HepG2 (cell line): Measurements from ENCODE around the gene ATL2. TPM values are rescaled to one million over a fixed set of nuclear protein-coding genes. Genes with fewer than 3 reads are reported as not detected.

Experiments used
- AHR ChIP-seq: IDR thresholded peaks from 2 replicates; pipeline ENCODE4 v1.6.1; 2018; ENCODE audit warnings: missing genetic modification reagents, missing compliant biosample characterization
- ATRX ChIP-seq: sonication (generic); formaldehyde crosslinking; IDR thresholded peaks from 2 replicates; pipeline ENCODE4 v1.4.0; 2020; ENCODE audit warnings: missing genetic modification reagents, borderline replicate concordance
- CENPBD1 ChIP-seq: sonication (generic); formaldehyde crosslinking; IDR thresholded peaks from 2 replicates; pipeline ENCODE4 v1.8.0; 2022; ENCODE audit warnings: missing genetic modification reagents, low read depth, mild to moderate bottlenecking, borderline replicate concordance
- CHCHD3 ChIP-seq: sonication (generic); formaldehyde crosslinking; IDR thresholded peaks from 2 replicates; pipeline ENCODE4 v1.8.0; 2022; ENCODE audit warnings: mild to moderate bottlenecking, missing genetic modification reagents, moderate library complexity
- CREB1 ChIP-seq, 2 experiments: fragments of 450-650 bp in 1 of 2; IDR thresholded peaks; 2 replicates each; pipeline ENCODE4 v1.6.1; 2016 to 2017; ENCODE audit warnings: control low read depth in 1 of 2, mild to moderate bottlenecking in 1 of 2, missing compliant biosample characterization in 1 of 2, missing genetic modification characterization in 1 of 2
- ELF4 ChIP-seq: sonication (generic); formaldehyde crosslinking; IDR thresholded peaks from 2 replicates; pipeline ENCODE4 v1.5.0; 2020; ENCODE audit warnings: missing genetic modification reagents, mild to moderate bottlenecking, moderate library complexity, borderline replicate concordance
- GLI4 ChIP-seq: sonication (generic); formaldehyde crosslinking; IDR thresholded peaks from 2 replicates; pipeline ENCODE4 v1.5.1; 2020; ENCODE audit warnings: missing genetic modification reagents, mild to moderate bottlenecking, moderate library complexity, borderline replicate concordance
- HDAC1 ChIP-seq: sonication (generic); formaldehyde crosslinking; IDR thresholded peaks from 2 replicates; pipeline ENCODE4 v1.5.1; 2020; ENCODE audit warnings: mild to moderate bottlenecking, missing genetic modification reagents
- HMGXB4 ChIP-seq, 2 experiments: sonication (generic) in 1 of 2; formaldehyde crosslinking in 1 of 2; IDR thresholded peaks; 2 replicates each; pipeline versions ENCODE4 v1.4.0 to v1.6.1; 2018 to 2020; ENCODE audit warnings: missing genetic modification reagents in 2 of 2, borderline replicate concordance in 1 of 2, low read depth in 1 of 2, mild to moderate bottlenecking in 1 of 2, missing biosample characterization in 1 of 2
- JUND ChIP-seq: sonication (generic); formaldehyde crosslinking; IDR thresholded peaks from 2 replicates; pipeline ENCODE4 v1.8.0; 2022; ENCODE audit warnings: mild to moderate bottlenecking, missing genetic modification reagents
- KLF9 ChIP-seq: IDR thresholded peaks from 2 replicates; pipeline ENCODE4 v1.6.1; 2016; ENCODE audit warnings: low read depth
- MAFK ChIP-seq, 2 experiments: IDR thresholded peaks in 1 of 2; conservative IDR thresholded peaks in 1 of 2; 2 replicates each; pipeline ENCODE4 v1.6.1; 2011; ENCODE audit warnings: improper control_type of control experiment in 2 of 2, low read length in 2 of 2
- NR2F1 ChIP-seq, 2 experiments: fragments of 450-650 bp in 1 of 2; formaldehyde crosslinking in 1 of 2; IDR thresholded peaks; 2 replicates each; pipeline versions ENCODE4 v1.5.0 to v1.6.1; 2016 to 2020; ENCODE audit warnings: mild to moderate bottlenecking in 1 of 2, missing compliant biosample characterization in 1 of 2, missing genetic modification reagents in 1 of 2, moderate library complexity in 1 of 2
- RBAK ChIP-seq: sonication (generic); formaldehyde crosslinking; IDR thresholded peaks from 2 replicates; pipeline ENCODE4 v1.5.1; 2020; ENCODE audit warnings: mild to moderate bottlenecking, missing genetic modification reagents
- RBFOX2 ChIP-seq: fragments of 200-400 bp; formaldehyde crosslinking; IDR thresholded peaks from 2 replicates; pipeline ENCODE4 v1.6.1; 2017; ENCODE audit warnings: low read depth, mild to moderate bottlenecking, low read length
- SOX5 ChIP-seq: IDR thresholded peaks from 2 replicates; pipeline ENCODE4 v1.6.1; 2016; ENCODE audit warnings: borderline replicate concordance
- SRSF9 ChIP-seq: fragments of 200-400 bp; formaldehyde crosslinking; IDR thresholded peaks from 2 replicates; pipeline ENCODE4 v1.6.1; 2018; ENCODE audit warnings: borderline replicate concordance, mild to moderate bottlenecking, low read depth, low read length; ENCODE audit not compliant: insufficient read depth, poor library complexity, severe bottlenecking
- SUZ12 ChIP-seq: fragments of 150-350 bp; IDR thresholded peaks from 2 replicates; pipeline ENCODE4 v1.6.1; 2014; ENCODE audit warnings: low read depth, low read length
- TAF15 ChIP-seq: fragments of 200-400 bp; formaldehyde crosslinking; IDR thresholded peaks from one replicate; pipeline ENCODE4 v1.6.1; 2018; ENCODE audit warnings: mild to moderate bottlenecking, low read depth, low read length; ENCODE audit not compliant: poor library complexity, severe bottlenecking
- WIZ ChIP-seq: sonication (generic); formaldehyde crosslinking; IDR thresholded peaks from 2 replicates; pipeline ENCODE4 v1.5.1; 2020; ENCODE audit warnings: mild to moderate bottlenecking, missing genetic modification reagents
- ZBTB34 ChIP-seq: sonication (generic); formaldehyde crosslinking; IDR thresholded peaks from 2 replicates; pipeline ENCODE4 v1.8.0; 2022; ENCODE audit warnings: mild to moderate bottlenecking, missing genetic modification reagents
- ZFP41 ChIP-seq: sonication (generic); formaldehyde crosslinking; IDR thresholded peaks from 2 replicates; pipeline ENCODE4 v1.4.0; 2020; ENCODE audit warnings: mild to moderate bottlenecking, missing genetic modification reagents, borderline replicate concordance
- ZNF382 ChIP-seq: sonication (generic); formaldehyde crosslinking; IDR thresholded peaks from 2 replicates; pipeline ENCODE4 v1.5.0; 2020; ENCODE audit warnings: missing genetic modification reagents, mild to moderate bottlenecking, borderline replicate concordance
- ZNF441 ChIP-seq: sonication (generic); formaldehyde crosslinking; IDR thresholded peaks from 2 replicates; pipeline ENCODE4 v1.7.0; 2021; ENCODE audit warnings: missing genetic modification reagents, borderline replicate concordance
- ZNF563 ChIP-seq: sonication (generic); formaldehyde crosslinking; IDR thresholded peaks from 2 replicates; pipeline ENCODE4 v1.8.0; 2022; ENCODE audit warnings: mild to moderate bottlenecking, moderate library complexity, missing genetic modification reagents
- ZNF564 ChIP-seq: sonication (generic); formaldehyde crosslinking; IDR thresholded peaks from 2 replicates; pipeline ENCODE4 v1.8.1; 2023; ENCODE audit warnings: mild to moderate bottlenecking, missing genetic modification reagents
- ZZZ3 ChIP-seq: sonication (generic); formaldehyde crosslinking; IDR thresholded peaks from 2 replicates; pipeline ENCODE4 v1.4.0; 2020; ENCODE audit warnings: missing genetic modification reagents, mild to moderate bottlenecking, borderline replicate concordance
- polyA plus RNA-seq, 8 experiments: library from polyadenylated mRNA; depleted of rRNA in 3 of 8; stranded (reverse) in 7 of 8; unstranded in 1 of 8; fragments of >200 nt; fragmentation: Illumina TruSeq in 4 of 8; extraction: Trizol in 4 of 8; gene quantifications; 2 replicates each; pipeline versions ENCODE4 v1.2.1 to v1.2.3, GENCODE V29; 2011 to 2016; ENCODE audit warnings: low read depth in 4 of 8, missing spikeins in 1 of 8, mixed read lengths in 1 of 8; ENCODE audit not compliant: insufficient read depth in 1 of 8
- total RNA-seq, 5 experiments: library from RNA; depleted of rRNA; stranded (reverse); fragments of >200 nt; fragmentation: Illumina TruSeq; extraction: Trizol; gene quantifications; 2 replicates each; pipeline ENCODE4 v1.2.3, GENCODE V29; 2016; ENCODE audit warnings: low read depth in 1 of 5

ATL2 gene
- total and polyA plus RNA-seq, 2 of the 13 experiments (the other 11 are each of a cell fraction or from before 2014, with no cell fraction given) = 56.5 to 119 TPM

- TF ChIP-seq SRSF9 (no peak), ZBTB34 (no peak), ATRX (CRISPR knock-in tag) (no peak), CHCHD3 (no peak), RBFOX2 (no peak), AHR (CRISPR knock-in tag) (no peak), SOX5 (CRISPR knock-in tag) (peak; percentile 89), JUND (CRISPR knock-in tag) (no peak), RBAK (CRISPR knock-in tag) (no peak), TAF15 (no peak), WIZ (peak; percentile 69; the same call in 1 of the 2 replicates), CENPBD1 (no peak), ZNF382 (CRISPR knock-in tag) (no peak), HDAC1 (no peak), ZNF563 (no peak), HMGXB4 (CRISPR knock-in tag; IDR thresholded peaks at IDR 0.05; ENCODE audit: borderline replicate concordance in 1 of 2, low read depth in 1 of 2) (peak in 1 of 2 experiments; percentile 65; a peak in 1 of 4 replicates), ELF4 (CRISPR knock-in tag) (peak; percentile 46; the same call in 1 of the 2 replicates), CREB1 (IDR thresholded peaks at IDR 0.05) (no peak), CREB1 (CRISPR knock-in tag; IDR thresholded peaks at IDR 0.05) (no peak), ZNF441 (CRISPR knock-in tag) (0 out of 2 replicates have a peak, but pooled peaks have one; percentile 25), ZNF564 (CRISPR knock-in tag) (no peak), ZFP41 (CRISPR knock-in tag) (0 out of 2 replicates have a peak, but pooled peaks have one; percentile 39), KLF9 (CRISPR knock-in tag) (no peak), SUZ12 (no peak), MAFK (conservative IDR thresholded peaks at IDR 0.05 in 1 of 2, IDR thresholded peaks at IDR 0.05 in 1 of 2; ENCODE audit: low read length in 2 of 2) (no peak), NR2F1 (CRISPR knock-in tag; IDR thresholded peaks at IDR 0.05) (no peak), GLI4 (CRISPR knock-in tag) (0 out of 2 replicates have a peak, but pooled peaks have one; percentile 55), ZZZ3 (CRISPR knock-in tag) (no peak)
Measured at GRCh38 chr2:38405917-38406596, 29.0 kb upstream of the ATL2 start (continued).
